GM23248 (cell line): ENCODE data around the gene SENP8. TPM values are rescaled to one million over a fixed set of nuclear protein-coding genes. Genes with fewer than 3 reads are reported as not detected.

ENCODE experiments used
- DNase-seq: peaks from one replicate; pipeline ENCODE4 v3.0.0-alpha.2; 2015
- H2AFZ ChIP-seq: fragments of 200-600 bp; sonication (generic); 2 replicates; pipeline ENCODE4 v1.6.1; 2016; ENCODE audit warnings: antibody characterized with exemption
- H3F3A ChIP-seq: fragments of 200-600 bp; sonication (generic); 2 replicates; pipeline ENCODE4 v1.6.1; 2016; ENCODE audit warnings: mild to moderate bottlenecking, antibody characterized with exemption, mixed run types; ENCODE audit not compliant: insufficient read depth
- H3K27ac ChIP-seq: fragments of 200-600 bp; sonication (generic); 2 replicates; pipeline ENCODE4 v1.5.1; 2016; ENCODE audit warnings: mild to moderate bottlenecking
- H3K27me3 ChIP-seq: fragments of 200-600 bp; sonication (generic); replicated peaks from 2 replicates; pipeline ENCODE4 v1.6.1; 2016; ENCODE audit warnings: mild to moderate bottlenecking; ENCODE audit not compliant: insufficient read depth
- H3K36me3 ChIP-seq: fragments of 200-600 bp; sonication (generic); 2 replicates; pipeline ENCODE4 v1.6.1; 2016; ENCODE audit warnings: low read depth, mild to moderate bottlenecking
- H3K4me1 ChIP-seq: fragments of 200-600 bp; sonication (generic); 2 replicates; pipeline ENCODE4 v1.6.1; 2016; ENCODE audit warnings: mild to moderate bottlenecking; ENCODE audit not compliant: insufficient read depth
- H3K4me2 ChIP-seq: fragments of 200-600 bp; sonication (generic); one replicate; pipeline ENCODE4 v1.6.1; 2016; ENCODE audit warnings: mild to moderate bottlenecking; ENCODE audit not compliant: unreplicated experiment
- H3K4me3 ChIP-seq: fragments of 200-600 bp; sonication (generic); 2 replicates; pipeline ENCODE4 v1.5.1; 2016; ENCODE audit warnings: mild to moderate bottlenecking
- H3K79me2 ChIP-seq: fragments of 200-600 bp; sonication (generic); 2 replicates; pipeline ENCODE4 v1.6.1; 2016; ENCODE audit warnings: mild to moderate bottlenecking; ENCODE audit not compliant: insufficient read depth
- H3K9ac ChIP-seq: fragments of 200-600 bp; sonication (generic); 2 replicates; pipeline ENCODE4 v1.6.1; 2016; ENCODE audit warnings: mild to moderate bottlenecking
- H3K9me2 ChIP-seq: fragments of 200-600 bp; sonication (generic); 2 replicates; pipeline ENCODE4 v1.6.1; 2016; ENCODE audit warnings: mixed run types, mild to moderate bottlenecking, moderate library complexity; ENCODE audit not compliant: insufficient read depth
- H3K9me3 ChIP-seq: fragments of 200-600 bp; sonication (generic); one replicate; pipeline ENCODE4 v1.6.1; 2017; ENCODE audit warnings: low read depth
- H4K20me1 ChIP-seq: fragments of 200-600 bp; sonication (generic); 2 replicates; pipeline ENCODE4 v1.6.0; 2016; ENCODE audit not compliant: insufficient read depth
- EZH2 ChIP-seq: fragments of 200-600 bp; sonication (generic); IDR thresholded peaks from 2 replicates; pipeline ENCODE4 v1.6.1; 2018; ENCODE audit warnings: antibody characterized with exemption, mild to moderate bottlenecking; ENCODE audit not compliant: insufficient read depth, poor library complexity, severe bottlenecking
- EZH2phosphoT487 ChIP-seq: fragments of 200-600 bp; sonication (generic); IDR thresholded peaks from 2 replicates; pipeline ENCODE4 v1.6.1; 2018; ENCODE audit warnings: antibody characterized with exemption, moderate library complexity, mild to moderate bottlenecking, low read depth; ENCODE audit not compliant: insufficient read depth
- whole genome bisulfite sequencing, 2 experiments: methylation state at CpG; one replicate each; pipeline ENCODE4 v1.1.6; 2015 to 2017; ENCODE audit warnings: low lambda C conversion rate in 2 of 2, low coverage in 1 of 2; ENCODE audit errors: missing lambda C conversion rate in 2 of 2; 5-methylcytosine and 5-hydroxymethylcytosine counted together
- in situ Hi-C: fragments of 300-500 bp; cut with MboI; formaldehyde crosslinking; loops from 2 replicates; pipeline ENCODE4 v1.15.0; 2020
- polyA plus RNA-seq: library from polyadenylated mRNA; unstranded; fragments of >200 nt; fragmentation: Nextera tagmentation; extraction: Ambion mirVana; gene quantifications from 2 replicates; pipeline ENCODE4 v1.2.1, GENCODE V29; 2016
- total RNA-seq: library from RNA; depleted of rRNA; stranded (reverse); fragments of >200 nt; shearing (Covaris generic); gene quantifications from 2 replicates; pipeline ENCODE4 v1.2.3, GENCODE V29; 2014

The SENP8 gene
- total and polyA plus RNA-seq, 2 experiments from 2014 or later = 2.5 to 3.8 TPM

DNA sequence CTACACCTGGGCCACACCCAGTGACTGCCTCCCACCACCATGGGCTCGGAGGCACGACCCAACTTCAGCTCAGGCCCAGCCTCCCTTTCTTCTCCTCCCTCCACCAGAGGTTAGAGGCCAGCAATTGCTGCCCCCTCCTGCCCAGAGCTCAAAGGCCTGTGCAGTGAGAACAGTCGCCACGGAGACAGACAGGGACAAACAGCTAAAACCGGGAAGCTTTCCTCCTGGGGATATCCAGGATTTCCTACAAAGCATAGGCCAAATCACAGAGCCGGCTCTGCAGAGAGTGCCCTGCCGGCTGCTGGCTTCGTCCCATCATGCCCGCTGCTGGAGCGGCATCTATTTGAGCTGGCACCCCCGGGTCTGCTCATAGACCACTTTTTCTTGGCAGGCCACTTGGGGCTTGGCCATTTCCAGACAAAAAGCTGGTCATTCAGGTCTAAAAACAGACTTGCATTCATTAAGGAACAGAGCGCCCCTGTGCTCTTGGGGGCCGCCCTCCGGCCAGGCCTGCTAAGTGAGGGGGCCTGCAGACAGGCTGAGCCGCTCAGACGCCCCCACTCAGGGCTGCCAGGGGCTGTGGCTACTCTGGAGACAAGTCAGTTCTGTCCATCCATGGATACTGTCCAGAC is 61.9 kb downstream of the SENP8 start:
- DNase-seq = no peak
- 64 to 66% methylated on average over 16 of the region's 16 CpGs for WGBS, 2 experiments
- no peak for TF ChIP-seq EZH2phosphoT487
- TF ChIP-seq EZH2 = no peak

DNA sequence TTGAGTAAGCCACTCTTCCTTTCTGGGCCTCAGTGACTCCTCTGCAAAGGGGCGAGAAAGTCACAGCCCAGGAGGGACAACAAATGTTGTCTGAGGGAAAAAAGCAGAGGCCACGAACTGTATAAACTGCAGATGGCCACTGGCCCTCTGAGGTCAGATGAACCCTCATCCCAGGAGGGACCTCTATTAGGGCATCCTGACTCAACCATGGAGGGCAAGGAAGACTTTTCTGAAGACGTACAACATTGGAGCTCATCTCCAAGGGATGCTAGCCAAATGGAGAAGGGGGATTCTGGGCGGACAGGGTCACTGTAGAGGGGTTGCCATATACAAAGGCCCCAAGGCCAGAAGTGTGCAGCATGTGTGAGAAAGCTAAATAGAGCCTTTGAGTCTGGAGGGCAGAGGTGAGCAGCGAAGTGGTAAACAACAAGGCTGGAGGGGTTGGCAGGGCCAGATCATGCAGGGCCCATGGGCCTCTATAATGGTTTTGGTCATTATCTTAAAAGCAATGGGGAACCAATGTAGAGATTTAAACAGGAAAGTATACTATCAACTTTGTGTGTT is 62.6 kb downstream of the SENP8 start:
- Histone ChIP-seq H3K79me2 (no peaks in the 10 kb centered on the region), H3K4me2 (no peak overlapping the region), H3K9me2 (no peaks in the 10 kb centered on the region), H3K4me1 (peaks cover 9% of the 10 kb centered on the region; the same call in 1 of the 2 replicates), H3K27me3 (0 out of 2 replicates have a peak, but pooled peaks cover 10% of the 10 kb centered on the region), H2AFZ (no peak overlapping the region), H4K20me1 (no peaks in the 10 kb centered on the region), H3F3A (no peaks in the 10 kb centered on the region), H3K9me3 (no peaks in the 10 kb centered on the region), H3K36me3 (no peaks in the 10 kb centered on the region), H3K27ac (no peak overlapping the region), H3K4me3 (no peak overlapping the region), H3K9ac (no peak overlapping the region)
- no peak for DNase-seq
- TF ChIP-seq EZH2 = no peak
- TF ChIP-seq EZH2phosphoT487 = no peak
- in situ Hi-C loops = no loop called here
- WGBS, 2 experiments = 64 to 75% methylated on average over 5 of the region's 5 CpGs

More for the DNA sequence above, 61.9 kb downstream of the SENP8 start:
- Histone ChIP-seq H3K27ac (no peak overlapping the region), H4K20me1 (no peaks in the 10 kb centered on the region), H3K4me3 (no peak overlapping the region), H3F3A (no peaks in the 10 kb centered on the region), H3K9ac (no peak overlapping the region), H3K79me2 (no peaks in the 10 kb centered on the region), H3K36me3 (no peaks in the 10 kb centered on the region), H2AFZ (no peak overlapping the region), H3K4me1 (peaks cover 9% of the 10 kb centered on the region; the same call in 1 of the 2 replicates), H3K9me3 (no peaks in the 10 kb centered on the region), H3K27me3 (0 out of 2 replicates have a peak, but pooled peaks cover 15% of the 10 kb centered on the region), H3K9me2 (no peaks in the 10 kb centered on the region), H3K4me2 (no peak overlapping the region)
- in situ Hi-C loops = no loop called here

DNA sequence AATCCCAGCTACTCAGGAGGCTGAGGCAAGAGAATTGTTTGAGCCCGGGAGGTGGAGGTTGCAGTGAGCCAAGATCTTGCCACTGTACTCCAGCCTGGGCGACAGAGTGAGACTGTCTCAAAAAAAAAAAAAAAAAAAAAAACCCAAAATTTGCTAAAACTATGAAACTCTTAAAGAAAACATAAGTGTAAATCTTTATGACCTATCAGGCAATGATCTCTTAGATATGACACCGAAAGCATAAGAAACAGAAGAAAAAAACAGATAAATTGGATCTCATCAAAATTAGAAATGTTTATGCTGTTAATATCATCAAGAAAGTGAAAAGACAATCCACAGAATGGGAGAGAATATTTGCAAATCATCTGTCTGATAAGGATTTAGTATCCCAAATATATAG is 64.0 kb downstream of the SENP8 start:
- no peaks in the 10 kb centered on the region for H3K79me2 ChIP-seq
- H3K4me3 ChIP-seq = no peak overlapping the region
- H3K36me3 ChIP-seq = no peaks in the 10 kb centered on the region
- 0 out of 2 replicates have a peak, but pooled peaks cover 9% of the 10 kb centered on the region for H3K27me3 ChIP-seq
- H2AFZ ChIP-seq = no peak overlapping the region
- WGBS, 2 experiments = 77 to 81% methylated on average over 3 of the region's 3 CpGs
- H3K9ac ChIP-seq = no peak overlapping the region
- no peaks in the 10 kb centered on the region for H3K9me2 ChIP-seq
- no peak overlapping the region for H3K4me2 ChIP-seq
- no peaks in the 10 kb centered on the region for H4K20me1 ChIP-seq
- peaks cover 9% of the 10 kb centered on the region; the same call in 1 of the 2 replicates for H3K4me1 ChIP-seq
- H3K27ac ChIP-seq = no peak overlapping the region
- DNase-seq = no peak
- in situ Hi-C loops = no loop called here
- H3K9me3 ChIP-seq = no peaks in the 10 kb centered on the region
- TF ChIP-seq EZH2 (no peak), EZH2phosphoT487 (no peak)
- H3F3A ChIP-seq = no peaks in the 10 kb centered on the region

DNA sequence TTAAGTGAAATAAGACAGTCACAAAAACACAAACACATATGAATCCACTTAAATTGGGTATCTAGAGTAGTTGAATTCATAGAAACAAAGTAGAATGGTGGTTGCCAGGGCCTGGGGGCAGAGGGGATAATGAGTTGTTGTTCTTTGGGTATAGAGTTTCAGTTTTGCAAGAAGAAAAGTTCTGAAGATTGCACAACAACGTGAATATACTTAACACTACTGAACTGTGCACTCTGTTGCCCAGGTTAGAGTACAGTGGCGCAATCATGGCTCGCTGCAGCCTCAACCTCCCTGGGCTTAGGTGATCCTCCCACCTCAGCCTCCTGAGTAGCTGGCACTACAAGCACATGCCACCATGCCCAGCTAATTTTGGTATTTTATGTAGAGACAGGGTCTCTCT is 64.5 kb downstream of the SENP8 start:
- Histone ChIP-seq H3K4me2 (no peak overlapping the region), H3F3A (no peaks in the 10 kb centered on the region), H2AFZ (no peak overlapping the region), H3K4me1 (peaks cover 9% of the 10 kb centered on the region; the same call in 1 of the 2 replicates), H3K79me2 (no peaks in the 10 kb centered on the region), H3K4me3 (no peak overlapping the region), H3K9me3 (no peaks in the 10 kb centered on the region), H4K20me1 (no peaks in the 10 kb centered on the region), H3K27me3 (0 out of 2 replicates have a peak, but pooled peaks cover 9% of the 10 kb centered on the region), H3K36me3 (no peaks in the 10 kb centered on the region), H3K9ac (no peak overlapping the region), H3K27ac (no peak overlapping the region), H3K9me2 (no peaks in the 10 kb centered on the region)
- in situ Hi-C loops = no loop called here
- no peak for TF ChIP-seq EZH2
- TF ChIP-seq EZH2phosphoT487 = no peak
- no peak for DNase-seq
- 88 to 94% methylated on average over 3 of the region's 3 CpGs for WGBS, 2 experiments
